ENCODE results near the gene HIPK4. TPM values are rescaled to one million over a fixed set of nuclear protein-coding genes. Genes with fewer than 3 reads are reported as not detected.
"Not testable (repeated sequence)": the region's sequence is repeated elsewhere in the genome, so short reads cannot be mapped to it uniquely, and the experiment has no call there.

The HIPK4 gene
- total RNA-seq, 1 experiment from 2014 or later: 0.69 TPM

GRCh38 chr19:40337594-40337993 is 52.4 kb downstream of the HIPK4 start:
- no peaks in the 10 kb centered on the region for H3K9me3 ChIP-seq
- no peaks in the 10 kb centered on the region for H3K27me3 ChIP-seq
- no peak for DNase-seq
- peaks cover 40% of the 10 kb centered on the region for H3K36me3 ChIP-seq
- H3K4me3 ChIP-seq: no peak overlapping the region

GRCh38 chr19:40337107-40337506 is 52.9 kb downstream of the HIPK4 start:
- DNase-seq: no peak
- H3K9me3 ChIP-seq: no peaks in the 10 kb centered on the region
- H3K4me3 ChIP-seq: no peak overlapping the region
- H3K27me3 ChIP-seq: no peaks in the 10 kb centered on the region
- peaks cover 45% of the 10 kb centered on the region for H3K36me3 ChIP-seq

GRCh38 chr19:40336601-40336900 is 53.4 kb downstream of the HIPK4 start:
- Histone ChIP-seq H3K27me3 (no peaks in the 10 kb centered on the region), H3K9me3 (no peaks in the 10 kb centered on the region), H3K4me3 (no peak overlapping the region), H3K36me3 (peaks cover 49% of the 10 kb centered on the region)
- no peak for DNase-seq

GRCh38 chr19:40335855-40336600 is 54.0 kb downstream of the HIPK4 start:
- Histone ChIP-seq H3K36me3 (peaks cover 54% of the 10 kb centered on the region), H3K27me3 (no peaks in the 10 kb centered on the region)
- no peak for DNase-seq

GRCh38 chr19:40335101-40335500 is 54.9 kb downstream of the HIPK4 start:
- Histone ChIP-seq H3K9me3 (no peaks in the 10 kb centered on the region), H3K4me3 (no peak overlapping the region), H3K36me3 (peaks cover 57% of the 10 kb centered on the region), H3K27me3 (no peaks in the 10 kb centered on the region)
- DNase-seq: no peak

More at GRCh38 chr19:40335855-40336600, 54.0 kb downstream of the HIPK4 start:
- H3K9me3 ChIP-seq: no peaks in the 10 kb centered on the region
- no peak overlapping the region for H3K4me3 ChIP-seq

GRCh38 chr19:40333083-40333482 is 56.9 kb downstream of the HIPK4 start:
- not testable (repeated sequence) for DNase-seq, H3K27me3 ChIP-seq, H3K9me3 ChIP-seq, H3K4me3 ChIP-seq
- peaks cover 59% of the 10 kb centered on the region for H3K36me3 ChIP-seq

GRCh38 chr19:40332669-40333068 is 57.3 kb downstream of the HIPK4 start:
- Histone ChIP-seq H3K9me3 (no peaks in the 10 kb centered on the region), H3K27me3 (no peaks in the 10 kb centered on the region), H3K36me3 (peaks cover 63% of the 10 kb centered on the region), H3K4me3 (no peak overlapping the region)
- no peak for DNase-seq

GRCh38 chr19:40331052-40331451 is 58.9 kb downstream of the HIPK4 start:
- peaks cover 68% of the 10 kb centered on the region for H3K36me3 ChIP-seq
- H3K4me3 ChIP-seq: no peak overlapping the region
- no peaks in the 10 kb centered on the region for H3K27me3 ChIP-seq
- H3K9me3 ChIP-seq: no peaks in the 10 kb centered on the region
- DNase-seq: no peak

Other genes starting within 250 kb of the HIPK4 start
- gene MAP3K10, start 198.8 kb downstream of the HIPK4 start, total RNA-seq (2014; rRNA removed; shearing (Covaris generic); ENCODE audit: low replicate concordance): 4.2 and 13.8 TPM in 2 replicates
- not detected in 2 replicates for gene TTC9B, start 171.8 kb downstream of the HIPK4 start, total RNA-seq (2014; rRNA removed; shearing (Covaris generic); ENCODE audit: low replicate concordance)
- not detected in 2 replicates for gene CCNP, start 163.5 kb downstream of the HIPK4 start, total RNA-seq (2014; rRNA removed; shearing (Covaris generic); ENCODE audit: low replicate concordance)
- gene AKT2, start 104.8 kb downstream of the HIPK4 start, total RNA-seq (2014; rRNA removed; shearing (Covaris generic); ENCODE audit: low replicate concordance): 104 and 131 TPM in 2 replicates
- 27.0 and 37.3 TPM in 2 replicates for gene C19orf47, start 41.8 kb downstream of the HIPK4 start, total RNA-seq (2014; rRNA removed; shearing (Covaris generic); ENCODE audit: low replicate concordance)
- 141 and 144 TPM in 2 replicates for gene PLD3, start 41.5 kb downstream of the HIPK4 start, total RNA-seq (2014; rRNA removed; shearing (Covaris generic); ENCODE audit: low replicate concordance)
- 5.6 and 6.3 TPM in 2 replicates for gene PRX, start 23.2 kb upstream of the HIPK4 start, total RNA-seq (2014; rRNA removed; shearing (Covaris generic); ENCODE audit: low replicate concordance)
- gene SERTAD1, start 35.8 kb upstream of the HIPK4 start, total RNA-seq (2014; rRNA removed; shearing (Covaris generic); ENCODE audit: low replicate concordance): 19.1 and 35.3 TPM in 2 replicates
- gene SERTAD3, start 54.2 kb upstream of the HIPK4 start, total RNA-seq (2014; rRNA removed; shearing (Covaris generic); ENCODE audit: low replicate concordance): 15.9 and 38.3 TPM in 2 replicates
- 140 and 179 TPM in 2 replicates for gene BLVRB, start 75.6 kb upstream of the HIPK4 start, total RNA-seq (2014; rRNA removed; shearing (Covaris generic); ENCODE audit: low replicate concordance)
- 0.16 and 3.0 TPM in 2 replicates for gene SPTBN4, start 76.8 kb upstream of the HIPK4 start, total RNA-seq (2014; rRNA removed; shearing (Covaris generic); ENCODE audit: low replicate concordance)
- 61.7 and 105 TPM in 2 replicates for gene SHKBP1, start 186.7 kb upstream of the HIPK4 start, total RNA-seq (2014; rRNA removed; shearing (Covaris generic); ENCODE audit: low replicate concordance)
- gene LTBP4, start 211.2 kb upstream of the HIPK4 start, total RNA-seq (2014; rRNA removed; shearing (Covaris generic); ENCODE audit: low replicate concordance): 12.9 and 26.5 TPM in 2 replicates

Data from MG63 (cell line).